Inferior parietal cortex (tissue), 1 donor: Measurements from ENCODE around the gene XAGE1B.
"Not testable (repeated sequence)": the region's sequence is repeated elsewhere in the genome, so short reads cannot be mapped to it uniquely, and the experiment has no call there.

Source experiments
- DNase-seq: peaks from one replicate; pipeline ENCODE4 v3.0.0-alpha.2; 2016; ENCODE audit errors: extremely low spot score

XAGE1B gene

DNA sequence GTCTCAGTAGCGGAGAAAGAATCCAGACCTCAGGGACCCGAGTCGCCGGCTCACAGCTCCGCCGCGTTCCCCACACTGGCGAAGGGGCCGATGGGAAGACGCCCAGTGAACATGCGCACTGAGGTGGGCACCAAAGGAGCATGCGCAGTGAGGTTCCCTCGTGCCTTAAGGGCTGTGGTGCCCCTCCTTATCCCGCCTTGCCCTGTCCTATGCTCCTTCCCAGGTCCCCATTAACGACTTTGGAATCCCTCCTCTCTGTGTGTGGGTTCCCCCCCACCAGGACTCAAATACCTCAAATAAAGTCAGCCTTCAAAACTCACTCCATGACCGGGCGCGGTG, at the start of gene XAGE1B:
Gene XAGE1B (minus strand): TSS at position 77 of the 339 bp plus-strand sequence. CDS start 1,536 bp downstream, outside the sequence.
- DNase-seq = not testable (repeated sequence)

DNA sequence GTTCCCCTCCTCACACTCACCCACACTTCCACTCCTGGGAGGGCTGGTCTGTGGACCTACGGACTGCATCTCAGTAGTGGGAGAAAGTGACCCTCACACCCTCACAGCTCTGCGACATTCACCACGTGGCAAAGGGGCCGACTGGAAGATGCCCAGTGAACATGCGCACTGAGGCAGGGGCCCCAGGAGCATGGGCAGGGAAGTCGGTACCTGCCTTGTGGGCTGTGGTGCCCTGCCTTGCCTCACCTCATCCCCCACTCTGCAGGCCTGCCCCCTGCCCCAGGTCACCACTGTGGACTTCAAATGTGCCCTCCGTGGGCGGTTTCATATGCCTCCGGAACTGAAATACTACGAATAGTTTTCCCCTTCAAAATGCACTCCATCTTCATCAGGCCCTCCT, 46.2 kb upstream of the XAGE1B start:
- no peak for DNase-seq

DNA sequence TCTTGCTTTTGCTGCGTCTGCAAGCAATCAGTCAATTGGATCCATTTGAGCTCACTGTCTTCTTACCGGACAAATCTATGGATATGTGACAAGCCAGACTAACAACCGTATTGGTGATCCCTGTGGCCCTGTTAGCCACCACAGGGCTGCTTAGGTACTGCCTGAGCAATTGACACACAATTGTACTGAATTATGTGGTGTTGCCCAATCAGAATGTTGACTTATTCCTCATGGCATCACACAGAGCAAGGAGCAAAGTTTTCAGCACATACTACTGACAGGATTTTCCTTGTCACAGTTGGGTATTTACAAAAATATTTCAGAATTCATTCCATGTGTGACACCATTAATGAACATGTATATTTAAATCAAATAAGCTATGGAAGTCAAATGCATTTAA, 41.3 kb upstream of the XAGE1B start:
- no peak for DNase-seq

- DNase-seq = no peak
These were observed 39.9 kb upstream of the XAGE1B start for GRCh38 chrX:52556741-52557140.

DNA sequence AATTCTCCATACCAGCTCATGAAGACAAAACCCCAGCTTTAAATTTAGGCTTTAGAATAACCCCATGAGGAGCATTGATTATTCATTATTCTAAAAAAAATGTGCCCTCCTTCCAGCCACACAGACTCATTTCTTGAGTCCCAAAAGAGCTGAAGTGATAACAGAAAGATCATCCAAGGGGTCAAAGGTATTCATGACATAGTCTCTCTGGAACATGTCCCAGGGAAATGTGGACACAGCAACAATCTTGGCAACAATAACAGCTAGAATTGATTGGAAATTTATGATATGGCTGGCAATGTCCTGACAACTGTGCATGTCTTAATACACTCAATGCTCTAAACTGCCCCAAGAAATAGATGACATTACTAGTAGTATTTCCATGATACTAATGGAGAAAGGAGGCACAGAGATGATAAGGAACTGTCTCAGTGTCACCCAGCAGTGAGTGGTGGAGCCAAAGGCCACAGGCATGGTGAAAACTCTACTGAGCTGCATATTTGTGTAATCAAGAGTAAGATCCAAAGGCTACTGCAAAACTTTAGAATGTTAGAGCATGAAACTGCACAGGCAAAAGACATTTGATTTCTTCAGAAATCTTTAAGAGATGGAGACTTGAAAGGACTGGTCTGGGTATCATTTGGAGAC, 37.3 kb upstream of the XAGE1B start:
- no peak for DNase-seq

DNA sequence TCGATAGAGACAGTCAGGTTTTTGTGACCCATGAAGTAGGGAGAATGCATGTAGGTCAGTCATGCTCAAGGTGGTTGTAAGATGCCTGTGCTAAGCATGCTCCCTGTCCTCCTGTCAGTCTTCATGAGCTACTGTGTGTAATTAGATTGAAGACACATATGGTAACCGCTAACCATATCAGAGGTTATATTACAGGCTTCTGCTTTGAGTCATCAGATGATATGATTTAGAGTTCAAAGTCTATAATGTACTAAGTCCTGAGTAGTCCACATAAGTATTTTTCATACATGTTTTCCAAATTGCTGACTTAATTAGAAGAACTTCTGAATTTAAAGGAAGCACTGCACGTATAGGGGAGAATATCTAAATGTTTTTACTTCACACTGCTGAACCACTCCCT, 31.9 kb upstream of the XAGE1B start:
- DNase-seq = not testable (repeated sequence)

GRCh38 chrX:52544147-52544840, 27.4 kb upstream of the XAGE1B start:
- no peak for DNase-seq

DNA sequence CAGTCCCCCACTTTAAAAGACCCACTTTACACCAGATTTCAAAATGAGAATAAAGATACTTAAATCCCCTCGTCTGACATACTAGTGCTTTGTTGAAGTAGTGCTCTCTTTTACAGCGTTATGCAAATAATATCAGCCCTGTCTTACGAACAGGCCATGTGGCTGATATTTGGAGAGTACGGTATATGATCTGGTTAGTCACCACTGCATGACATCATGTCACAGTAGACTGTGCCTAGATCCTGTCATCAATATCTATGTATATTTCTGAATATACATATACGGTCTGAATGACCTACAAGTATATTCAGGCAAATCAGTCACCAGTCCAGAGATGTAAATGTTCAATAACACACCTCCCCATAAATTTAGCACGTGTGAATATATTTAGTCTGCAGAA, 25.4 kb upstream of the XAGE1B start:
- DNase-seq = no peak

DNA sequence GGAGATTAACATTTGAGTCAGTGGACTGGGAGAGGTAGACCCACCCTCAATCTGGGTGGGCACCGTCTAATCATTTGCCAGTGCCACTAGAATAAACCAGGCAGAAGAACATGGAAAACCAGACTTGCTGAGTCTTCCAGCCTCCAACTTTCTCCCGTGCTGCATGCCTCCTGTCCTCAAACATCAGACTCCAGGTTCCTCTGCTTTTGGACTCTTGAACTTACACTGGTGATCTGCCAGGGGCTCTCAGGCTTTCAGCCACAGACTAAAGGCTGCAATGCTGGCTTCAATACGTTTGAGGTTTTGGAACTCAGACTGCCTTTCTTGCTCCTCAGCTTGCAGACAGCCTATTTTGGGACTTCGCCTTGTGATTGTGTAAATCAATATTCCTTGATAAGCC, 24.2 kb upstream of the XAGE1B start:
- DNase-seq = not testable (repeated sequence)

DNA sequence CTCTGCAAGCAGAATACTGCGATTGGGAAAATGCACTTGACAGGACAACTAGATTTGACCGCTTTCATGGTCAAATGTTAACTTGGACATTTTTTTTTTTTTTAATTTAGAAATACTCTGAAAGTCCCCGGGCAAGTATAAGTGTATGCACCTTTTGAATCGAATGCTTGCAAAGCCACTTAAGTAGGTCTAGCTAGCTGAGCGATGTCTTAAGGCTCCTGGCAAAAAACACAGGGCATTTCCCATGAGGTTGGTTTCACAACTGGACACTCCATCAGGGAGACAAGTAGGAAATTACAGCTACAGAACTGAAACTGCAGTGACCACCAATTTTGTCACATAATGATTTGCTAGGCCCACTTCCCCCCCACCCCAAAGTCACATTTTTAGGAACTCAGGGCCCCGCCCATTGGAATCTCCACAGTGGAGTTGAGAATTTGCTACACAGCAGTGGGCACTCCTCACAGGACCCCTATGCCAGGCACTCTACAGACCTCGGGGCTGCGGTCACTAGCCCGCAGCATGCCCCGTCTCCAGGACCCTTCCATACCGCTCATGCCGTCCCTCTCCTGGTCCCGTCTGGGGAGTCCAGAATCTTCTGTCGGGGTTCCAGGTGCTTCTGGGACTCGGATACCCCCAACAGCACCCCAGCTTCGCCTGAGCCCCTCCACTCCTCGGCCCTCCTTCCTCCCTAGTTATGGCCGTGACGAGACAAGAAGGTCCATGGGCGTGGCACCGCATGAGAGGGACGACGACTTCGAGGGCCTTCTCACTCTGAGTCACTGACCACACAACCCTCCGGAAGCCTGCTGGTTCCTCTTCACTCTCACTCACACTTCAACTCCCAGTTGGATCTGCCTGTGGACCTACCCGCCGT, 515 bp downstream of the XAGE1B start:
- not testable (repeated sequence) for DNase-seq

GRCh38 chrX:52511126-52511525, 5.7 kb downstream of the XAGE1B start:
- not testable (repeated sequence) for DNase-seq

DNA sequence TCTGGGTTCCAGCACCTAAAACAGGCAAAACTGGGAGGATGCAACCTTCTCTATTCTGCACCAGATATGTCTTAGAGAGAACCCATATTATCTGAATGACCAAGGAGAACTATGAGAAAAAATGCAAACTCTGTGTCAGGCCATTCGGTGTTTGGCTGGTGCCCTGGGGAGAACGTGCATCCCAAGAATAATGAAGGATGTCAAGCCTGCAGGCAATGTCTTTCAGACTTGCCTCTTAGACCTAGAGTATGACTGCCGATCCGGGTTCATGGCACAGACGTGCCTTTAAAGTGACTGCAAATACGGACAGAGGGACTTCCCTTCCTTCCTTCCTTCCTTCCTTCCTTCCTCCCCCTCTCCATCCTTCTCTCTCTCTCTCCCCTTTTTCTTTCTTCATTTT, 6.9 kb downstream of the XAGE1B start:
- no peak for DNase-seq

GRCh38 chrX:52507331-52507730, 9.5 kb downstream of the XAGE1B start:
- DNase-seq = peak; percentile 8

- DNase-seq = no peak
These were observed 12.3 kb downstream of the XAGE1B start for GRCh38 chrX:52504551-52504950.

- DNase-seq = not testable (repeated sequence)
These were observed 15.5 kb downstream of the XAGE1B start for GRCh38 chrX:52501362-52501761.

DNA sequence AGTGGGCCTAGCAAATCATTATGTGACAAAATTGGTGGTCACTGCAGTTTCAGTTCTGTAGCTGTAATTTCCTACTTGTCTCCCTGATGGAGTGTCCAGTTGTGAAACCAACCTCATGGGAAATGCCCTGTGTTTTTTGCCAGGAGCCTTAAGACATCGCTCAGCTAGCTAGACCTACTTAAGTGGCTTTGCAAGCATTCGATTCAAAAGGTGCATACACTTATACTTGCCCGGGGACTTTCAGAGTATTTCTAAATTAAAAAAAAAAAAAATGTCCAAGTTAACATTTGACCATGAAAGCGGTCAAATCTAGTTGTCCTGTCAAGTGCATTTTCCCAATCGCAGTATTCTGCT, 20.5 kb downstream of the XAGE1B start:
- DNase-seq = not testable (repeated sequence)

DNA sequence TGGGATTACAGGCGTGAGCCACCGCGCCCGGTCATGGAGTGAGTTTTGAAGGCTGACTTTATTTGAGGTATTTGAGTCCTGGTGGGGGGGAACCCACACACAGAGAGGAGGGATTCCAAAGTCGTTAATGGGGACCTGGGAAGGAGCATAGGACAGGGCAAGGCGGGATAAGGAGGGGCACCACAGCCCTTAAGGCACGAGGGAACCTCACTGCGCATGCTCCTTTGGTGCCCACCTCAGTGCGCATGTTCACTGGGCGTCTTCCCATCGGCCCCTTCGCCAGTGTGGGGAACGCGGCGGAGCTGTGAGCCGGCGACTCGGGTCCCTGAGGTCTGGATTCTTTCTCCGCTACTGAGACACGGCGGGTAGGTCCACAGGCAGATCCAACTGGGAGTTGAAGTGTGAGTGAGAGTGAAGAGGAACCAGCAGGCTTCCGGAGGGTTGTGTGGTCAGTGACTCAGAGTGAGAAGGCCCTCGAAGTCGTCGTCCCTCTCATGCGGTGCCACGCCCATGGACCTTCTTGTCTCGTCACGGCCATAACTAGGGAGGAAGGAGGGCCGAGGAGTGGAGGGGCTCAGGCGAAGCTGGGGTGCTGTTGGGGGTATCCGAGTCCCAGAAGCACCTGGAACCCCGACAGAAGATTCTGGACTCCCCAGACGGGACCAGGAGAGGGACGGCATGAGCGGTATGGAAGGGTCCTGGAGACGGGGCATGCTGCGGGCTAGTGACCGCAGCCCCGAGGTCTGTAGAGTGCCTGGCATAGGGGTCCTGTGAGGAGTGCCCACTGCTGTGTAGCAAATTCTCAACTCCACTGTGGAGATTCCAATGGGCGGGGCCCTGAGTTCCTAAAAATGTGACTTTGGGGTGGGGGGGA, 21.1 kb downstream of the XAGE1B start, which contains the start of gene XAGE1A:
Gene XAGE1A (plus strand): TSS at position 264 of the 874 bp plus-strand sequence. CDS start 1,554 bp downstream, outside the sequence.
- not testable (repeated sequence) for DNase-seq

- not testable (repeated sequence) for DNase-seq
These were observed 45.6 kb downstream of the XAGE1B start for GRCh38 chrX:52471301-52471700.
